COLO668 (cell line): ENCODE results near the gene EFCAB7.

Source experiments
- DNase-seq: peaks from one replicate; lab custom pipeline; 2025; ENCODE audit not compliant: unreplicated experiment; lab: John Stamatoyannopoulos, UW

Gene EFCAB7

DNA sequence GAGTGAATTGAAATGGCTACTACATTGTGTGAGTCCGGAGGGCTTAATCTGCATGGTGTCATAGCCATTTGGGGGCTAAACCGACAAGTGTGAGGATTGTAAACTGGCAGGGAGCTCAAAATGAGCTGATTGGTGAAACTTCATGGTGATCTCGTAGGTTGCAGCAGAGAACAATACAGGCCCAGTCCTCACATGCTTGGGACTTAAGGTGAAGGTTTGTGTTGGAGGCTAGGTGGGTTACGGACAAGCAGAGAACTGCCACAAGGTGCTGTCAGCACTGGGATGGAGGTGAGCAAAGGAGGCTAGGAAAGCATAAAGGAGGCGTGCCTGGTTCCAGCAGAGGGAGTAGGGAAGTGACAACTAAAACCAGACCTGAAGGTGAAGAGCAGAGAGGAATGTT lies 79.3 kb downstream of the EFCAB7 start:
- DNase-seq: no peak

DNA sequence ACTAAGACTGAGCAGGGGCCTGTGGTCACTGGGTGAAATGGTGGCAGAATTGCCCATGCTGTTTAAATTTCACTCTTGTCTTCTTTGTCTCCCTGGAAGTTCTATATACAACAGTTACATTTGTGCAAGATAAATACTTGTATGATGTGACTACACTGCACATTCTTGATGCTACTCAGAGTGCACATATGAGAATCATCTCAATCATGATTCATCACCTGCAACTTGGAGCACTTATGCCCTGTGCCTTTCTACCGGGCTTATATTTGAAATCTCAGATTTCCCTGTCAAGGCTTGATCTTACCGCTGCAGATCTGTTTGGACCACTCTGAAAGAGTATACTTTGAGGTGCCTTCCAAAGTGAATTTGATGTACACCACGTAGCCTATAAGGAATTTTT lies 80.5 kb downstream of the EFCAB7 start:
- no peak for DNase-seq

DNA sequence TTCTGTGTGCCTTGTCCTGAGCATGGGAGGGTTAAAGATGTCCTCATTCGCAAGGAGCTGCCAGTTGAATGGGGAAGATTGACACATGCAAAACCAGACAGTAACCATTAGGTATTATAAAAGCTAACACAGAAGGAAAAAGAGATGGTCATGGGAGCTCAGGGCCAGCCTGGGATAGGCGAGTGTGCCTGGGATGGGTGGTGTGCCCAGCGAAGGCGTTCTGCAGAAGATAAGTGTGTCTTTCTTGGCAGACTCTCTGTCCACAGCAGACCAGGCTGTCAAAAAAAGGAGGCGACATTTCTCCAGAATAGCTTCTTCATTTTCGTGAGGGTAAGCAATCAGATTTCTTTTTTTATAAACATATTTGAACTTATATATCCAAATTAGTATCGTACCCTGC lies 84.0 kb downstream of the EFCAB7 start:
- no peak for DNase-seq

DNA sequence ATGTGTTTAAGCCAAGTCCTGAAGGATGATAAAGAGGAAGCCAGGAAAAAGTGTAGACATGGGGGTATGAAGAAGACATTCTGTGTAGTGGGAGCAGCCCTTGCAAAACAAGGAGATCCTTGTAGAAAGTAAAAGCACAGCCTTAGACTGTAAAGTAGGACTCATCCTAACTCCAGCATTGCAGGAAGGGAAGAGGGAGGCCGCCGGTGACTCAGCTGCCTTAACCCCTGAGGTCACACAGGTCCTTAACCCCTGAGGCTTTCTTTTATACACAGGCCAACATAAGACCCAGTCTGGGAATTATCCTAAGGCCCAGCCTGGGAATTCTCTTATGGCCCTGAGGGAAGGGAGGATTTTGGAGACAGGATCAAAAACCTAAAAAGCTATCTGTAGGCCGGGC lies 87.9 kb downstream of the EFCAB7 start:
- DNase-seq: no peak

DNA sequence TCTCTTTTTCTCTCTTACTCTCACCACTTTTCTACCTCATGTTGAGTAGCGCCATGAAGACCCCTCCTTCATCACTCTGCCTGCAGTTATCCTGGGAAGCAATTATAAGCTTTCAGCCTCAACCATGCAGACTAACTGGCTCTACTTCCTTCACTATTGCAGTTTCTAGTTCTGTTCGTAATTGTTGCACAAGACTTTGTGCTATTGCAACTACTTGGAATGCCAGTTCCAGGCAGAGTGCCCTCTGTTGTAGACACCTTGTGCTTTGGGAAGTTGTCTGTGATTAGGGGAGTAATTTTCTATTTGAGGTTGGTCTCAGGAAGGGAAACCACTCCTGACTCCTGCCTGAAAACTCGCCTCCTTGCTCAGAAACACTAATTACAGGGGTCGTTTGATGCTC lies 89.2 kb downstream of the EFCAB7 start:
- no peak for DNase-seq

DNA sequence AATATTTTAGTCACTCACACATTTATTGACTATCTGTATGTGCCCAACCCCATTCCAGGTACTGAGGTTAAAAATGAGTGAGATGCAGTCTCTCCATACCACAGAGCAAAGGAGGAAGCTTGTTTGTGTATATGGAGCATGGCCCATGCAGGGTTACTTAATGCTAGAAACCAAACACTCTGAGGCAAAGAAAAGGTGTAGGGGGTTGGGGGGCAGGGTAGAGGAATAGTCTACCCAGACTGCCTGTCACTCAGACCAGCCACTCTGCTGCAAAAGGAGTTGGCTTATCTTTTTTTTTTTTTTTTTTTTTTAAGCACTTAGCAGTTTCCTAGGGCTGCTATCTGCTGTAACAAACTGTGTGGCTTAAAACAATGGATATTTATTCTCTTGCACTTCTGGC lies 89.6 kb downstream of the EFCAB7 start:
- DNase-seq: no peak

DNA sequence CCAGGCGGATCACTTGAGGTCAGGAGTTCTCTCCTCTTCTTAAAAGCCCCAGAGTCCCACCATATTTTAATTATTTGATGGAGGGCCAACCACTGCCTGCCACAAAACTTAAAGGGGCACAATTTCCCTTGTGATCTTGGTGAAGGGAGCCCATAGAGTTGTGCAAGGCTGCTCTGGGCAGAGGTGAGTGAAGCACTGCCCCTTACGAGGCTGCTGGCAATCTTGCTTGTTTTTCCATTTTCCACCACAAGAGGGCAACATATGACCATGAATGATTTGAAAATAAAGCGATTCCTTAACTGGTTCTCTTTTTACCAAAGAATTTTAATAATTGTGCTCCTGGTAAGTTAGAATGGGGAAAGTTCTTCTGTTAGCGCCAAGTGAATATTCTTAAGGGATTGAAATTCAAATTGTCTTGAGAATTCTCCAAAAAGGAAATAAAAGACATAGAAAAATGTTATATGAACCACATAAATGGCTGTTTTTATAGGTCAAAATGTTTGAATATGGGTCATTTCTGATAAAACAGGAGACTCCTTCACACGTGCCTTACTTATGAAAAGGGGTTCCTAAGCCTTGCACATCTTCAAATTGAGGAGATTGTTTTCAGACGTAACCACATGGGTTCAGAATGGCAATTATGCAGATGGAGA lies 92.6 kb downstream of the EFCAB7 start:
- peak; percentile 73 for DNase-seq

DNA sequence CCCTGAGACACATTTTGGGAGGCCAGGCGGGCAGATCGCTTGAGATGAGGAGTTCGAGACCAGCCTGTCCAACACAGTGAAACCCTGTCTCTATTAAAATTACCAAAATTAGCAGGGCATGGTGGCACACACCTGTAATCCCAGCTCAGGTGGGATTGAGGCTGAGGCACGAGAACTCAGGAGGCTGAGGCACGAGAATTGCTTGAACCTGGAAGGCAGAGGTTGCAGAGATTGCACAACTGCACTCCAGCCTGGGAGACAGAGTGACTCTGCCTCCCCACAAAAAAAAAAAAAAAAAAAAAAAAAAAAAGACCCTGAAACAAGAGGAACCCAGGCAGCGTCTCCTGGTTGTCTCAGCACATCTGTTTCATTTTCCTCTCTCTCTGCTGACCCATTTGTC lies 94.1 kb downstream of the EFCAB7 start:
- DNase-seq: no peak

DNA sequence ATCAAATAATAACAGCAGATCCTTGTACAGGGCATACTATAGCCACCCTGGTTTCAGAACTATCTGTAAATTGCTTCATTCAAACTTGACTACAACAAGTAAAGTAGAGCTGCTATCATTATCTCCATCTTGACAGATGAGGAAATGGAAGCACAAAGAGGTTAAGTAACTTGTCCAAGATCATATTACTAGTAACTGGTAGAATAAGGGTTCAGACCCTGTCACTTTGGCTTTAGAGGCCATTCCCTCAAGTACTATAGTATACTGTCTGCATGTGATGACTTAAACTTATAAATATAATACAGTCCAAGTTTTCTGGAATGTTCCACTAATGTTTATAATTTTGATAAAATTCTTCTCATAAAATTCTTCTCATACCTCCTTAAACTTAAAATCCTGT lies 94.7 kb downstream of the EFCAB7 start:
- no peak for DNase-seq

DNA sequence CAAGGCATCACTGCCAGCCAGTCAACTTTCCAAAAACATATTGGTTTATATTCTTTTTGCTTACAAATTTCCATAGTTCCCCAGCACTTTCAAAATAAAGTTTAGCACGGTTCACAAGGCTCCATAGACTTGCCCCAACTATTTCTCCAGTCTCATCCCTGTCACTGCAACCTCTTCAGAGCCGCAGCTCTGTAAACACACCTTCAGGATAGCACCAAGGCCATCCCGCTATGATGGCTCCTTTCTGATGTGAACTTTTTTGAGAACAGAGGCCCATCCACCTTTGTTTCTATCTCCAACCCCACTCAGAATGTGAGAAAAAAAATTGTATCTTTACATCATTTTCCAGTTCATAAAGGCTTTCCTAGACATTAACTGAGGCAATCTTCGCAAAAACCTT lies 96.2 kb downstream of the EFCAB7 start:
- no peak for DNase-seq

DNA sequence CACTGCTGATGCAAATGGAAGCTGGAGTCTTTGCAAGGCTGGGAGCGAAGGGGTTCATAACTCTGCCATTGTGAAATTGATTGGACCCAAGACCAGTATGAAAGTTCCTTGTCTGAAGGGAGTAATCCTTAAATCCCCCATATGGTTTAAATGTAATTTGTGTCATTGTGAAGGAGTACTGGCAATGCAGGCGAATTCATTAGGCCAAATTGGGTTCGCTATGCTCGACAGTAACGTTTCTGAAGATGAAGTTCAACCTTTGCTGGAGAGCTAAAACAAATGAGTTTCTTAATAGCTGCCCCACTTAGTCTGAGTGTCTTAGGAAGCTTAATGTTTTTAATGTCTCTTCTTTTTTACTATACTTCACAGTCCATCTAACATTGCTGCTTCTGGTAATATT lies 97.3 kb downstream of the EFCAB7 start:
- DNase-seq: no peak

DNA sequence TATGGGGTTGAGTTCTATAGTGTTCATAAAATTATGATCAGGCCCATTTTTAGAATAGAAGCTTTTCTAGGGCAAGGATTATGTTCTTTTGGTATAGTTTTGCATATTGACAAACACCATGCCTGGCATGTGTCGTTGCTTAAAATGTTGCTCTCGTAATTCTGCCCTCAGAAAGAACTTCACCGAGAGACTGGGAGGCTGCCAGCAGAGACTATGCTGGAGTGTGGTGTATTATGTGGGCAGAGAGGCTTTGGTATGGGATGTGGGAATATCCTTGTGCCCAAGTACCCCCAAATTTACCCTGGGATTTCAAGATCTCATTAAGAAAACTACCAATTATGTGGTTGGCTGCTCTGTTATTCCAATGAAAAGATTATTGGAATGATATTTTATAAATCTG lies 97.8 kb downstream of the EFCAB7 start:
- no peak for DNase-seq

DNA sequence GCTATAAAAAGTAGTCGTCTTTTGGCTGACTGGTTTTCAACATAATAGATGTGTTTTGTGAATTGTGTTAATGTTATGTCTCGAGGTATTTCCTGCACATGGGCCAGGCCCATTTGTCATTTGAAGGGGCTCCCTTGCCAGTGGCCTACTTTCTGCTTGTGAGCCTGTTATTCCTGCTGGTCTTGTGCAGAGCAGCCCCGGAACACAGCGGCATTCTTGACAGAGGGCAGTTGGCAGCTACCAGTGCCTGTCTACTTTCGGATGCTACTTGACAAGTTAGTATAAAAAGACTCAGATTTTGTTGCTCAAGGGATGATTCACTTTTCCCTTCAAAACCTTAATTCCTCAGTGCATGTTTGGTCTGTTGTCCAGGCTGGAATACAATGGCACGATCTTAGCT lies 98.4 kb downstream of the EFCAB7 start:
- no peak for DNase-seq
